ENCODE results near the gene ZNF592. TPM values are rescaled to one million over a fixed set of nuclear protein-coding genes. Genes with fewer than 3 reads are reported as not detected.
A peak's percentile ranks its signal among the peaks of the same experiment; 100 is the strongest.

Gene ZNF592
- total RNA-seq, 1 donor from 2014 or later = 13.3 TPM

DNA sequence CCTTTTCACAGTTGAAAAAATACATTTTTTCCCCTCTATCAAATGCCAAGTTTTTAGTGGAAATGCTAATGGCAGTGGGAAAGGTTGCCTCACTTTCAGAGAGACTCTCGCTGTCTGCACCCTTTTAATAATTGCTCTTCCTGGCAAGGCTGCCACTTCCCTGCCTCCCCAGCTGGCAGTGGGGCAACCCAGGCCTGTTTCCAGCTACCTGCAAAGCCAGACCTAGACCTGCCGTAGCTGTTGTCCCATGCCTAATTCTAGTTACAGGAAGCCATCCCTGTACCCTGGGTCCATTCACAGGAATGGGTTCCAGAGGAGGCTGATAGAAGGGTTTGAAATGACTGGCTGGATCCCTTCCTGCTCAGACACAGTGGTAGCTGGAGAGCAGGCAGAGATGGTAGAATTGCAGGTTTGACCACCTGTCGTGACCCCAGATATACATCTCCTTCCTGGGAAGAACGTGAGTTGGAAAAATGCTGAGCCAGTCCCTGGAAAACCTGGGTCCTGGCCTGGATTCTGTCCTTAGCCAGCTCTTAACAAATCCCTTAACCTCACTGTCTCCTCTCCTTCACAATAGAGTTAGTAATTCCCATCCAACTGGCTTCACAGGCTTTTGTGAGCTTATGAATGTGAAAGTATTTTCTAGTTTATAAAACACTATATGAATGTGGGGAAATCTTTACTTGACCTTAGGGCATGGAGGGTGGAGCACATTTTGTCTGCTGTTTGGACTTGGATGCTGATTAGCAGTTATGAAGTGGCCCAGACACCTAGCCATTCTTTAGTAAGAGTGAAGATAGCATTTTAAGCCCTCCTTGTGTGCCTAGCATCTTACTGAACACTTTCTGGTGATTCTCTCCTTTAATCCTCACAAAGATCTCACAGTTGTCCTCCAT is 55.9 kb downstream of the ZNF592 start:
- no peak for DNase-seq (ENCODE audit: low read depth)

DNA sequence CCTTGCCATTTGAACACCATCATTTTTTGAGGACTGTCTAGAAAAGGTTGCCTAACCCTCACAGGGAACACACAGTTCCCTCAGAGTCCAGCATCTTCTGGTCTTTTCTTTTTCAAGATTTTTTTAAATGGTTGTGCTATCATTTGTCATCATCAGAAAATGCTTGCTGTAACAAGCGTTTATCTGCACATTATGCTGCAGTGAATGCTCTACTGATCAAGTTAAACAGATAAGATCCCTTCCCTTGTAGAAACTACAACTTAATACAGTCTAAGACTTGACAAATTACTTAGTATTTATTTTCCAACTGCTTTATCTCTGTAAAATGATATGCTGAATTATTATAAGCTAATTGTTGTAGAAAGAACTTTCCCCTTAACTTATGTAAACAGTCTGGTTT is 56.8 kb downstream of the ZNF592 start:
- DNase-seq (ENCODE audit: low read depth) = no peak

DNA sequence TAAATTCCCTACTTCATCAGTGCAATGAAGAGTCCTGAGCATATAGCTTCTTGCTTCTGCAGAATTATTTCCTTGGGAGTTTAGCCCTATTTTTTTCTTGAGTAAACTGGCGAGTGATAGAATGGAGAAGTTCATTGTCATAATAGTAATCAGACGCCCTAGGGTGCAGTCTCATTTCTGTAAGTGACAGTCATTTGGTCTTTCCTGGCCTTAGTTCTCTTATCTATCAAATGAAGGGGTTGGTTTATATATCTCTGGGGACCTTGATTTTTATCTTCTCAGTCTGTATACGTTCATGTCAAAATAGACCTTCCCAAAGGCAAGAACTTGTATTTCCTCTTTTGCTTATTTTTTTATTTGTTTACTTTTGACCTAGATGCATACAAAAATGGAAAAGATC is 58.8 kb downstream of the ZNF592 start:
- no peak for DNase-seq (ENCODE audit: low read depth)

- peak; percentile 99 for DNase-seq (ENCODE audit: low read depth)
Measured at GRCh38 chr15:84810073-84810840, 61.9 kb downstream of the ZNF592 start.

DNA sequence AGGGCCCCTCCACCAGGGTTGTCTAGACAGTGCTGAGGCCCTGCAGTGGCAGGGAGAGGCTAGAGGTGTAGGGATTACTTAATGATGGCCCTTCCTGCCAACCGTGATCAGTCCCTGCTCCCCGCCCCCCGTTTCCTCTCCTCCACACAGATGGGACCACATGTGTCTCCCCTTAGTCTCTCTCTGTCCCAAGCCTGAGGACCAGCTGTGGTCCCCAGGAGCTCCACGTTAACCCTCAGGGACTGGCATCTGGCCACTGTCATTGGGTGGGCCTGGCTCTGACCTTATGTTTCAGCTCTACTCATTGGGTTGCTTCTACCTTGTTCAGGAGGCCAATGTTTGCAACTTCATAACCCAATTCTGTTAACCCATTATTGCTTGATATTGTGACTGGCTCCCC is 62.8 kb downstream of the ZNF592 start:
- DNase-seq (ENCODE audit: low read depth) = no peak

DNA sequence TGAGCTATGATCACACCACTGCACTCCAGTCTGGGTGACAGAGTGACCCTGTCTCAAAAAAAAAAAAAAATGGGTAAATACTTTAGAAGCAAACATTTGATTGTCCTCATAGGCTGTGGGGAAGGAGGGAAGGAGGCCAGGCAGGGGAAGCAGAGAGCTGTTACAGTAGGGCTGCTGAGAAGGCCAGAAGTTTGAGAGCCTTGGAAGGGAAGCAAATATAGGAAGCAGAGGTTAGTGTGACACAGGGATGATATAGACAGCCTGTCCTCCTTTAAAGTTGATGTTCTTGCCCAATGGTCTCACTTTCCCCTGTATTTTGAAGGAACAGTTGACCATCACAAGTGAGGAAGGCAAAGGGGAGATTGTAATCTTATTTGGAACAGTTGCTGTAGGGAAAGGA is 63.4 kb downstream of the ZNF592 start:
- no peak for DNase-seq (ENCODE audit: low read depth)

- no peak for DNase-seq (ENCODE audit: low read depth)
Measured at GRCh38 chr15:84812842-84813241, 64.5 kb downstream of the ZNF592 start.

DNA sequence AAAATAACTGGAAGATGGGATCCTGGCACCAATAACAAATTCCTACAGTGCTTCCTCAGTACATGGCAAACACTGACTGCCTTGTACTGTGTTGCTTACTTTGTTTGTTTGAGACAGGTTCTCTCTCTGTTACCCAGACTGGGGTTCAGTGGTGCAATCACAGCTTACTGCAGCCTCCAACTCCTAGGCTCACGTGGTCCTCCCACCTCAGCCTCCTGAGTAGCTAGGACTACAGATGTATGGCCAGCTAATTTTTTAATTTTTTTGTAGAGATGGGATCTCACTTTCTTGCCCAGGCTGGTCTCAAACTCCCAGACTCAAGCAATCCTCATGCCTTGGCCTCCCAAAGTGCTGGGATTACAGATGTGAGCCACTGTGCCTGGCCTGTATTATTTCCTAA is 65.0 kb downstream of the ZNF592 start:
- no peak for DNase-seq (ENCODE audit: low read depth)

DNA sequence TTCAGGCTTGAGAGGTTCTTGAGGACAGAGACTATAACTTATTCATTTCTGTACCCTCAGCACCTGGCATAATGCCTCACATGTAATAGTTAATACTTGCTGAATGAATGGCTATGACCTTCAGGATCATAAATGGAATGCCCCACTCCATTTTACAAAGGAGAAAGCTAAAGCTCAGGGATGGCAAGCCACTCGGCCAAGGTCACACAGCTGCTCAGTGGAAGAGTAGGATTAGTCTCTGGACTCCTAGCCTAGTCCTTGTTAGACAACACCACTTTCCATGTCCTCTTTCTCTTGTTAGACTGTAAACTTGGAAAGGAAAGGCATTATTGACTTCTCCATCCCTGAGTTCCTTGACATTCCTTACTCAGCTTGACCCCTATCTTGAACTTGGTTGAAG is 65.5 kb downstream of the ZNF592 start:
- no peak for DNase-seq (ENCODE audit: low read depth)

DNA sequence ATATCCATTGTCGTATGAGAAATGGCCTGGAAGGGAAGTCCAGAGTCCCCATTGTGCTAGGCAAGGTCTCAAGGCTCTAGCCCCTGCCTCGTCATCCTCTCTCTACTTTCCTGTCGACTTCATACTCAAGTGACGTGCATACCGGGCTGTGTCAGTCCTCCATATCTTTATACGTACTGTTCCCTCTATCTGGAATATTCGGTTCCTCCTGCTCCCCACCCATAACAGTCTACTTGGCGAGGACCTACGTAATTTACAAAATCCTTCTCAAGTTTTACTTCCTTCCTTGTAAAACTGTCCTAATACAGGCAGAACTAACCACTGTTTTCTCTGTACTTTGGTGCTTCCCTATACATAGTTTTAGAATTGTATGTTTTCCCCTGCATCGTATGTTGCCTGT is 66.5 kb downstream of the ZNF592 start:
- DNase-seq (ENCODE audit: low read depth) = no peak

DNA sequence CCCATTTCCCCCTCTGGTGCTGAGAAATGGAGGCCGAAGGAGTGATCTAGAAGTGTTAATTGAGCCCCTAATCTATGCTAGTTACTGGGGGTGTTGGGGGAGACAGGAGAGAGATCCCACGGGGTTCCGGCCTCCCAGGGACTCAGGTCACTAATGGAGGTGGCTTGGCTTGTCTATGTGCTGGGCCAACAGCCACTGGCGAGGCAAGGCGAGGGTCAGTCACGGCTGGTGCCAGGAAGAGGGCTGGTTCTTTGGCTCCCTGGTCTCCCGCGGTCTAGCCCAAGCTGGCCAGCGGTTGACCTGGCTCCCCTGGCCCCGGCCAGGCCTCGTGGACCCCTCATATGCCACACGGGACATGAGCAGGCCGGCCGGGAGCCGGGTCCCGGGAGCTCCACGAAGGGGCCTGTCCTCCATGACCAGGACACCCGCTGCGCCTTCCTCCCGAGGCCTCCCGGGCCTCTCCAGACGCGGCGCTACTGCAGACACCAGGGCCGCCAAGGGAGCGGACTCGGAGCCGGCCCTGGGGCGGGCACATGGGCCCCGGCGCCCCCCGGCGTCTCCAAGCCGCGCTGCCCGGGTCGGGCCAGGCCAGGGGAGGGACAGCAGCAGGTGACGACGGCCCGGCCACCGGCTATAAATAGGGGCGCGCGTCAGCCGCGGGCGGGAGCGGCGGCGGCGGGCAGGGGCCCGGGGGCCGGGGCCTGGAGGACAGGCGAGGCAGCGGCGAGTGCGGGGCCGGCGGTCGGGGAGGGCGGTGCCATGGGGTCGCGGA is 68.5 kb downstream of the ZNF592 start, which contains the start of gene ALPK3:
Gene ALPK3 (plus strand): TSS at position 663 of the 772 bp plus-strand sequence. CDS start 97 bp downstream, at position 760.
- DNase-seq (ENCODE audit: low read depth) = peak; percentile 93

DNA sequence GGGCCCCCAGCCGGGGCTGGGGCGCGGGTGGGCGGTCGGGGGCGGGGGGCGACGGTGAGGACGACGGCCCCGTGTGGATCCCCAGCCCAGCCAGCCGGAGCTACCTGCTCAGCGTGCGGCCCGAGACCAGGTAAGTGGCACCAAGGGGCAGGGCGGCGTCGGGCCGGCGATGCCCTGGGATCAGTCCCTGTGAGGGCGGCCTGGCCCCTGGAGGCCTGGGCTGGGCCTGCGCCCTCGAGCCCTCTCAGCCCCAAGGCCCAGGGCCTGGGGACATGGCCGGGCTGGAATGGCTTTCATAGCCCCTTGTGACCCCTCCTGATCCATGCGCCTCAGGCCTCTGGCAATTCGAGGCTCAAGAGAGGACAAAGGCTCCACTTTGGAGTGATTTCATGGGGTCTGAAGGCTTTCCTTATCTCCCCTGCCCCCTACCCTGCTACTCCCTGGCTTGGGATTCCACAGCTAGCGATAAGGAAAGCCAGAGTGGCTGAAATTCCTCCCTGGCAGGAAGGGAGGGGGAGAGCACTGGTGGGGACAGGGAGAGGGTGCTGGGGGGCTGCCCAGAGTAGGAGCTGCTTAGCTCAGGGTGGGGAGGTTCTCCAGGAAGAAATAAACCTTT is 69.2 kb downstream of the ZNF592 start:
- peak; percentile 52 for DNase-seq (ENCODE audit: low read depth)

GRCh38 chr15:84818261-84819131 is 70.1 kb downstream of the ZNF592 start:
- peak; percentile 82 for DNase-seq (ENCODE audit: low read depth)

- peak; percentile 60 for DNase-seq (ENCODE audit: low read depth)
Measured at GRCh38 chr15:84819291-84819768, 70.9 kb downstream of the ZNF592 start.

DNA sequence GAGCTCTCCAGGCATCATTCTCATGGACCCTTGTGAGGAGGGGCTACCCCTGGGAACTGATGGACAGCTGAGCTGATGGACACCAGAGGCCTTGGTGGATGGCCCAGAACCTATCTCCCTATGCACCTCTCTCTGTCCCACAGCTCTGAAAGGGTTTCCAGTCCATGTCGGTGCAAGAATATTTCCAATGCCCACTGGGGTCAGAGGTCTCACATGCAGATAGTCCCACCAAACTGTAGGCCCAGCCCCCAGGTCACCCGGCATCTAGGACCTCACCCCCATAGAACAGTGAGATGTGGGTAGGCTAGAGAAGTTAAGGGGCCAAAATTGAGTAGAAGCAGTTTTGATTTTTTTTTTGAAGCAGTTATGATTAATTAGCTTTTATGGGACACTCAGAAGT is 71.4 kb downstream of the ZNF592 start:
- no peak for DNase-seq (ENCODE audit: low read depth)

- DNase-seq (ENCODE audit: low read depth) = peak; percentile 59
Measured at GRCh38 chr15:84821501-84822021, 73.2 kb downstream of the ZNF592 start.

DNA sequence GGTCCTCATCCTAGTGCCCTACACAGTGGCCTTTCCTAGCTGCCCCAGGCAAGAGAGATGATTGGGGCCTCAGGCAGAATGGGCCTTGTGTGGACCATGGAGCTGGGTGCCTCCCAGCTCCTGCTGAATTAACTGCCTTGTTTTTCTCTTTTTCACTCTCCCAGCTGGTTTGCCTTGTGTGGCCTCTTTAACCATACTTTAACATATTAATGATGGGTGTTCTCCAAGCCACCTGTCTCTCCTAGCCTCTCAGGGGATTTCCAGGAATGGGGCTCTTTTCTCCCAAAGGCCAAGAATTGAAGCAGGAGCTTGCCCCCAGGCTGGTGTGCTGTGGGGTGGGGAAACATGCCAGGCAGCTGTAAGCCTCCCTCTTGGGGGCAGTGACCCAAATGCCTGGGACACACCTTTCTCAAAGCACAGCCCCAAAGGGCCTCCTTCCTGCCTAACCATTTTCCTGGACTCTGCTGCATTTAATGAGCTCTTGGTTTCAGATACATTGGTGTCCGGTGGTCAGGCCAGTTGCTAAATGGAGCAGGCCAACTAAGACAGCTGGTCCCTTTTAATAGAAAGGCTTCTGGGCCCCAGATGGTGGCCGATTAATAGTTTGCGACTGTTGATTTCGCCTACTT is 74.4 kb downstream of the ZNF592 start:
- DNase-seq (ENCODE audit: low read depth) = peak; percentile 92

DNA sequence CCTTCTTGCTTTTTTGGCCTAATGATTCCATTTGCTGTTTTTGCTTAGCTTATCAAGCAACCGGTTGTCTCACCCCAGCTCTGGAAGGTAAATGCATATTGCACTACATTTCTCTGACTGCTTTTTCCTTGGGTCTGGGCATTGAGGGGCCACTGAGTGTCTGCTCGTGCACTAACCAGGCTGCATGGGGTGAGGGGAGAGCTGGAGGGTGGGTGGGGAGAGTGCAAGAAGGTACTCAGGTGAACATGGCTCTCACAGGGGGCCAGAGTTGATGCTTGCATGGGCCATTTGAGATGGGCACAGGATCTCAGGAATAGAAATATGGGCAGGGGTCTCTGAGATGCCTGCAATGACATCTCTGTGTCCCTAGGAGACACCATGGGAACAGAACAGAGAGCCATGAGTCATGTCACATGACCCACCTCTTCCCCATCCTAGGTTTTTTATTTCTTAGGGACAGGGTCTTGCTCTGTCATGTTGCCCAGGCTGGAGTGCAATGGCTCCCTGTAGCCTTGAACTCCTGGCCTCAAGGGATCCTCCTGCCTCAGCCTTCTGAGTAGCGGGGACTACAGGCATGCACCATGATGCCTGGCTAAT is 75.0 kb downstream of the ZNF592 start:
- DNase-seq (ENCODE audit: low read depth) = peak; percentile 38

Data from myocyte (in vitro differentiated cells).